Caco-2 (cell line): Measurements from ENCODE around the gene KLHL42. TPM values are rescaled to one million over a fixed set of nuclear protein-coding genes. Genes with fewer than 3 reads are reported as not detected.

Experiments
- BruUV-seq: library from RNA; stranded (reverse); fragments of 400-500 nt; replicated peaks from 2 replicates; lab custom pipeline; 2021; lab: Mats Ljungman, UMichigan
- CTCF ChIA-PET: fragments of 300-600 bp; sonication (Branson Sonifier 250); formaldehyde crosslinking; loops from one replicate; lab custom pipeline; 2022; ENCODE audit warnings: antibody characterized with exemption; lab: Charles Lee
- POLR2A ChIA-PET: fragments of 300-600 bp; sonication (Branson Sonifier 250); formaldehyde crosslinking; loops from one replicate; lab custom pipeline; 2022; ENCODE audit warnings: antibody characterized with exemption; lab: Charles Lee
- DNase-seq, 2 experiments: peaks; one replicate each; pipeline versions ENCODE4 v3.0.0 to v3.0.0-alpha.2; 2020 to 2022
- H3K27me3 ChIP-seq: replicated peaks from 2 replicates; pipeline ENCODE4 v1.6.0; 2011; ENCODE audit warnings: low read length; ENCODE audit not compliant: control insufficient read depth, insufficient read depth
- H3K36me3 ChIP-seq: 2 replicates; pipeline ENCODE4 v1.5.1; 2011; ENCODE audit warnings: low read length; ENCODE audit not compliant: control insufficient read depth, insufficient read depth
- H3K4me1 ChIP-seq: fragments of 250-450 bp; sonication (Bioruptor Pico); 2 replicates; pipeline ENCODE4 v1.5.1; 2020; ENCODE audit warnings: mild to moderate bottlenecking
- H3K4me3 ChIP-seq: 2 replicates; pipeline ENCODE4 v1.5.1; 2011; ENCODE audit warnings: low read depth, mild to moderate bottlenecking, control low read depth, low read length
- H3K9me3 ChIP-seq: fragments of 250-450 bp; sonication (Bioruptor Pico); 2 replicates; pipeline ENCODE4 v1.5.1; 2020; ENCODE audit warnings: mild to moderate bottlenecking, moderate library complexity
- H3K27ac Mint-ChIP-seq: one replicate; pipeline ENCODE4 v1.8.0; 2022; ENCODE audit warnings: mixed read lengths; ENCODE audit not compliant: unreplicated experiment
- H3K27me3 Mint-ChIP-seq: one replicate; pipeline ENCODE4 v1.8.0; 2022; ENCODE audit warnings: mixed read lengths; ENCODE audit not compliant: insufficient read depth, unreplicated experiment
- H3K36me3 Mint-ChIP-seq: one replicate; pipeline ENCODE4 v1.8.0; 2022; ENCODE audit warnings: mild to moderate bottlenecking, mixed read lengths; ENCODE audit not compliant: insufficient read depth, unreplicated experiment
- H3K4me1 Mint-ChIP-seq: one replicate; pipeline ENCODE4 v1.8.0; 2022; ENCODE audit warnings: low read depth, mixed read lengths; ENCODE audit not compliant: unreplicated experiment
- H3K4me3 Mint-ChIP-seq: one replicate; pipeline ENCODE4 v1.8.0; 2022; ENCODE audit warnings: mild to moderate bottlenecking, moderate library complexity, mixed read lengths; ENCODE audit not compliant: unreplicated experiment
- H3K9me3 Mint-ChIP-seq: one replicate; pipeline ENCODE4 v1.8.0; 2022; ENCODE audit warnings: mixed read lengths; ENCODE audit not compliant: unreplicated experiment
- CTCF ChIP-seq, 2 experiments: fragments of 200-600 bp in 1 of 2; IDR thresholded peaks; 1 replicate in 1 of 2; 2 replicates in 1 of 2; pipeline versions ENCODE4 v1.5.1 to v1.8.0; 2011 to 2022; ENCODE audit warnings: antibody characterized with exemption in 1 of 2, control low read depth in 1 of 2, inconsistent platforms in 1 of 2, low read depth in 1 of 2, low read length in 1 of 2, mild to moderate bottlenecking in 1 of 2, moderate library complexity in 1 of 2; ENCODE audit not compliant: insufficient read depth in 1 of 2, severe bottlenecking in 1 of 2, unreplicated experiment in 1 of 2
- intact Hi-C: fragments of 100-400 bp; cut with micrococcal nuclease; formaldehyde crosslinking; loops from one replicate; pipeline ENCODE4 v1.10.0; 2022; ENCODE audit not compliant: unreplicated experiment
- total RNA-seq: library from RNA; stranded (reverse); gene quantifications from 2 replicates; pipeline ENCODE4 v1.2.3, GENCODE V29; 2022

Gene KLHL42
- total RNA-seq, 1 experiment from 2014 or later = 36.5 TPM

GRCh38 chr12:27805238-27805637, 25.2 kb downstream of the KLHL42 start:
- H3K27me3 Mint-ChIP-seq = no peaks in the 10 kb centered on the region
- Histone ChIP-seq H3K4me3 (no peak overlapping the region), H3K9me3 (no peaks in the 10 kb centered on the region), H3K27me3 (no peaks in the 10 kb centered on the region), H3K4me1 (no peaks in the 10 kb centered on the region), H3K36me3 (no peaks in the 10 kb centered on the region)
- intact Hi-C loops = no loop called here
- no peak for DNase-seq
- POLR2A ChIA-PET = interaction anchor here (0.6 kb wide), 1 partner anchor 47 kb away, joined by 6 read pairs; no protein-coding TSS in a partner anchor
- H3K9me3 Mint-ChIP-seq = no peaks in the 10 kb centered on the region
- no peaks in the 10 kb centered on the region for H3K36me3 Mint-ChIP-seq
- CTCF ChIA-PET = no interaction called here
- H3K4me1 Mint-ChIP-seq = peaks cover 7% of the 10 kb centered on the region
- BruUV-seq = no TSS peak
- no peak for TF ChIP-seq CTCF (IDR thresholded peaks at IDR 0.05; ENCODE audit: insufficient read depth in 1 of 2, low read depth in 1 of 2, low read length in 1 of 2, severe bottlenecking in 1 of 2, unreplicated experiment in 1 of 2)
- no peak overlapping the region for H3K27ac Mint-ChIP-seq
- H3K4me3 Mint-ChIP-seq = no peak overlapping the region

GRCh38 chr12:27806259-27806658, 26.2 kb downstream of the KLHL42 start:
- Mint-ChIP-seq H3K27me3 (no peaks in the 10 kb centered on the region), H3K36me3 (no peaks in the 10 kb centered on the region), H3K4me1 (peaks cover 7% of the 10 kb centered on the region), H3K9me3 (no peaks in the 10 kb centered on the region), H3K4me3 (no peak overlapping the region), H3K27ac (no peak overlapping the region)
- H3K9me3 ChIP-seq = no peaks in the 10 kb centered on the region
- no peaks in the 10 kb centered on the region for H3K36me3 ChIP-seq
- no TSS peak for BruUV-seq
- H3K27me3 ChIP-seq = no peaks in the 10 kb centered on the region
- H3K4me3 ChIP-seq = no peak overlapping the region
- H3K4me1 ChIP-seq = no peaks in the 10 kb centered on the region
- CTCF ChIA-PET = no interaction called here
- POLR2A ChIA-PET = no interaction called here
- DNase-seq = no peak
- intact Hi-C loops = no loop called here
- TF ChIP-seq CTCF (IDR thresholded peaks at IDR 0.05; ENCODE audit: insufficient read depth in 1 of 2, low read depth in 1 of 2, low read length in 1 of 2, severe bottlenecking in 1 of 2, unreplicated experiment in 1 of 2) = no peak

- Mint-ChIP-seq H3K4me3 (no peak overlapping the region), H3K36me3 (no peaks in the 10 kb centered on the region), H3K27me3 (no peaks in the 10 kb centered on the region), H3K27ac (no peak overlapping the region), H3K9me3 (no peaks in the 10 kb centered on the region), H3K4me1 (peaks cover 7% of the 10 kb centered on the region)
- H3K9me3 ChIP-seq = no peaks in the 10 kb centered on the region
- H3K27me3 ChIP-seq = no peaks in the 10 kb centered on the region
- ChIA-PET CTCF (interaction anchor here (0.7 to 1.0 kb wide), 3 partner anchors 13 to 134 kb away, joined by 3 to 7 read pairs (median 5); no protein-coding TSS in a partner anchor), POLR2A (no interaction called here)
- peak in 1 of 2 experiments; percentile 30 for TF ChIP-seq CTCF (IDR thresholded peaks at IDR 0.05; ENCODE audit: insufficient read depth in 1 of 2, low read depth in 1 of 2, low read length in 1 of 2, severe bottlenecking in 1 of 2, unreplicated experiment in 1 of 2)
- no peaks in the 10 kb centered on the region for H3K36me3 ChIP-seq
- DNase-seq = no peak
- BruUV-seq = no TSS peak
- H3K4me1 ChIP-seq = no peaks in the 10 kb centered on the region
- intact Hi-C loops = loop anchor here (1.0 kb wide), 1 partner anchor 133 kb away; no protein-coding TSS in a partner anchor
- no peak overlapping the region for H3K4me3 ChIP-seq
These were observed 27.1 kb downstream of the KLHL42 start for GRCh38 chr12:27807063-27807703.
